ENCODE data around the gene ADGRG3.

The ADGRG3 gene

GRCh38 chr16:57736419-57737351 is 68.6 kb downstream of the ADGRG3 start:
- TF ChIP-seq, protein P1, sequence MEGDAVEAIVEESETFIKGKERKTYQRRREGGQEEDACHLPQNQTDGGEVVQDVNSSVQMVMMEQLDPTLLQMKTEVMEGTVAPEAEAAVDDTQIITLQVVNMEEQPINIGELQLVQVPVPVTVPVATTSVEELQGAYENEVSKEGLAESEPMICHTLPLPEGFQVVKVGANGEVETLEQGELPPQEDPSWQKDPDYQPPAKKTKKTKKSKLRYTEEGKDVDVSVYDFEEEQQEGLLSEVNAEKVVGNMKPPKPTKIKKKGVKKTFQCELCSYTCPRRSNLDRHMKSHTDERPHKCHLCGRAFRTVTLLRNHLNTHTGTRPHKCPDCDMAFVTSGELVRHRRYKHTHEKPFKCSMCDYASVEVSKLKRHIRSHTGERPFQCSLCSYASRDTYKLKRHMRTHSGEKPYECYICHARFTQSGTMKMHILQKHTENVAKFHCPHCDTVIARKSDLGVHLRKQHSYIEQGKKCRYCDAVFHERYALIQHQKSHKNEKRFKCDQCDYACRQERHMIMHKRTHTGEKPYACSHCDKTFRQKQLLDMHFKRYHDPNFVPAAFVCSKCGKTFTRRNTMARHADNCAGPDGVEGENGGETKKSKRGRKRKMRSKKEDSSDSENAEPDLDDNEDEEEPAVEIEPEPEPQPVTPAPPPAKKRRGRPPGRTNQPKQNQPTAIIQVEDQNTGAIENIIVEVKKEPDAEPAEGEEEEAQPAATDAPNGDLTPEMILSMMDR (IDR thresholded peaks at IDR 0.05; ENCODE audit: low read depth, low read length), result no peak
- TF ChIP-seq MYC (IDR thresholded peaks at IDR 0.05; ENCODE audit: low read depth, low read length) (no peak), POLR2A (IDR thresholded peaks at IDR 0.05; ENCODE audit: extremely low read depth, insufficient read length) (no peak)
- TF ChIP-seq, protein P2, sequence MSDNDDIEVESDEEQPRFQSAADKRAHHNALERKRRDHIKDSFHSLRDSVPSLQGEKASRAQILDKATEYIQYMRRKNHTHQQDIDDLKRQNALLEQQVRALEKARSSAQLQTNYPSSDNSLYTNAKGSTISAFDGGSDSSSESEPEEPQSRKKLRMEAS (IDR thresholded peaks at IDR 0.05; ENCODE audit: low read depth, low read length), result no peak
- peak overlapping the region; percentile 87 for H3K4me3 ChIP-seq (ENCODE audit: low read depth, low read length)
- no peak for DNase-seq (ENCODE audit: low read depth)

DNA sequence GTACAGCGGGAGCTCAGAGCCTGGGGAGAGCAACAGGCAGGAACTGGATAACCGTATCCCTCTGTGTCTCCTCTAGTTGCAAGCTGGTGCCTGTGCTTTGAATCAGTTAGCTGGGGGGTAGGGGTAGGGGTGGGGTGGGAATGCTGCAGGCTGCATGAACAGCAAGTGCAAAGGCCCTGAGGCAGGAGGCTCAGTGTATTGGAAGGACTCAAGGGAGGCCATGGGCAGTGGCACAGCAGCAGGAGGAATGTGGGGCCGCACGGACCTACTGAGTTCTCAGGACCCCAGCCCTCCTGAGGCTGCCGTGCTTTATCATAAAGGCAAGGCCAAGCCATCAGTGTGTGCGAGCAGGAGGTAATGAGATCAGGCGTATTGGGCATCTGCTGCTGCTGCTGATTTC is 70.7 kb downstream of the ADGRG3 start:
- no peak for DNase-seq (ENCODE audit: low read depth)
- TF ChIP-seq, protein P2 (IDR thresholded peaks at IDR 0.05; ENCODE audit: low read depth, low read length), result no peak
- TF ChIP-seq POLR2A (IDR thresholded peaks at IDR 0.05; ENCODE audit: extremely low read depth, insufficient read length) (no peak), MYC (IDR thresholded peaks at IDR 0.05; ENCODE audit: low read depth, low read length) (no peak)
- TF ChIP-seq, protein P1 (IDR thresholded peaks at IDR 0.05; ENCODE audit: low read depth, low read length), result no peak
- no peak overlapping the region for H3K4me3 ChIP-seq (ENCODE audit: low read depth, low read length)
